Thoracic aorta endothelial cell (primary cell): Measurements from ENCODE around the gene TTLL11. TPM values are rescaled to one million over a fixed set of nuclear protein-coding genes. Genes with fewer than 3 reads are reported as not detected.

ENCODE experiments used
- small RNA-seq: library from RNA; depleted of rRNA; stranded (forward); fragments of <200 nt; gene quantifications from one replicate; pipeline ENCODE3, GENCODE V24; 2012
- total RNA-seq: library from RNA; depleted of rRNA; stranded (reverse); fragments of >200 nt; gene quantifications from 2 replicates; pipeline ENCODE4 v1.2.3, GENCODE V29; 2012

Gene TTLL11, protein sequence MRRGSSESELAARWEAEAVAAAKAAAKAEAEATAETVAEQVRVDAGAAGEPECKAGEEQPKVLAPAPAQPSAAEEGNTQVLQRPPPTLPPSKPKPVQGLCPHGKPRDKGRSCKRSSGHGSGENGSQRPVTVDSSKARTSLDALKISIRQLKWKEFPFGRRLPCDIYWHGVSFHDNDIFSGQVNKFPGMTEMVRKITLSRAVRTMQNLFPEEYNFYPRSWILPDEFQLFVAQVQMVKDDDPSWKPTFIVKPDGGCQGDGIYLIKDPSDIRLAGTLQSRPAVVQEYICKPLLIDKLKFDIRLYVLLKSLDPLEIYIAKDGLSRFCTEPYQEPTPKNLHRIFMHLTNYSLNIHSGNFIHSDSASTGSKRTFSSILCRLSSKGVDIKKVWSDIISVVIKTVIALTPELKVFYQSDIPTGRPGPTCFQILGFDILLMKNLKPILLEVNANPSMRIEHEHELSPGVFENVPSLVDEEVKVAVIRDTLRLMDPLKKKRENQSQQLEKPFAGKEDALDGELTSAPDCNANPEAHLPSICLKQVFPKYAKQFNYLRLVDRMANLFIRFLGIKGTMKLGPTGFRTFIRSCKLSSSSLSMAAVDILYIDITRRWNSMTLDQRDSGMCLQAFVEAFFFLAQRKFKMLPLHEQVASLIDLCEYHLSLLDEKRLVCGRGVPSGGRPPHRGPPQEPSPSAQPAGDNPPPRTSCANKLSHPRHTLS
- 3.1 and 4.3 TPM in 2 replicates for total RNA-seq

DNA sequence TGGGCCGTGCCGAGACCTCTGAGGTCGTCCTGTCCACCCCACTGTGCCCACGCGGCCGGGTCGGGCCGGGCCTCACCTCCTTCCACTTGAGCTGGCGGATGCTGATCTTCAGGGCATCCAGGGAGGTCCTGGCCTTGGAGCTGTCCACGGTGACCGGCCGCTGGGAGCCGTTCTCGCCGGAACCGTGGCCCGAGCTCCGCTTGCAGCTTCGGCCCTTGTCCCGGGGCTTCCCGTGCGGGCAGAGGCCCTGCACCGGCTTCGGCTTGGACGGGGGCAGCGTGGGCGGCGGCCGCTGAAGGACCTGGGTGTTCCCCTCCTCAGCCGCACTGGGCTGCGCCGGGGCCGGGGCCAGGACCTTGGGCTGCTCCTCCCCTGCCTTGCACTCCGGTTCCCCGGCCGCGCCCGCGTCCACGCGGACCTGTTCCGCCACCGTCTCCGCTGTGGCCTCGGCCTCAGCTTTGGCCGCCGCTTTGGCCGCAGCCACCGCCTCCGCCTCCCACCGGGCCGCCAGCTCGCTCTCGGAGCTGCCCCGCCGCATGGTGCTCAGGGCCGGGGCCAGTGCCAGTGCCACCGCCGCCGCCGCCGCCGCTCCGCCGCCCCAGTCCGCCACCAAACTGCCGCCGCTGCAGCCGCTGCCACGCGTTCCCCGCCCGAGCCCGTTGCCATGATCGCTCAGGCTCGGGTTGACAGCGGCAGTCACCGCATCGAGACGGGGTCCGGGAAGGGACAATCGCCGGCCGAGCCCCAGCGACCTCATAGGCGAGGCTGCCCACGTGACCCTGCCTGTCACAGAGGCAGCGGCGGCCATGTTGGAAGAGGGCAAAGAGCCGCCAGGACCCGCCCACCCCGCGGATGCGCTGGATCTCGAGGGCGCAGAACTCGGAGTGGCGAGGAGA, at the start of gene TTLL11:
TSS of gene TTLL11 (minus strand) at position 698 of the 896 bp plus-strand sequence. CDS start at position 538, 160 bp downstream.

Small RNA genes within 50 kb of the gene (small RNA-seq; reads per million reads assigned to genes)
- not detected for gene MIR4478

Other genes starting within 250 kb of the TTLL11 start
- 30.1 and 35.4 TPM in 2 replicates for gene NDUFA8, start 66.5 kb upstream of the TTLL11 start, total RNA-seq
- gene MORN5, start 66.6 kb upstream of the TTLL11 start, total RNA-seq: not detected in 2 replicates
- under 0.01 and 0.29 TPM in 2 replicates for gene LHX6, start 135.6 kb upstream of the TTLL11 start, total RNA-seq
- gene RBM18, start 171.5 kb upstream of the TTLL11 start, total RNA-seq: 11.2 and 12.1 TPM in 2 replicates
- 54.3 and 58.4 TPM in 2 replicates for gene MRRF, start 171.6 kb upstream of the TTLL11 start, total RNA-seq